IPS-18a (cell line): ENCODE measurements around the gene PLD1.

Experiments
- H3K27ac ChIP-seq: one replicate; pipeline ENCODE4 v1.5.1; 2013; ENCODE audit warnings: low read length
- H3K27me3 ChIP-seq: one replicate; pipeline ENCODE4 v1.6.1; 2013; ENCODE audit warnings: mild to moderate bottlenecking, low read length; ENCODE audit not compliant: control insufficient read depth, insufficient read depth
- H3K36me3 ChIP-seq: one replicate; pipeline ENCODE4 v1.6.1; 2013; ENCODE audit warnings: low read depth, low read length; ENCODE audit not compliant: control insufficient read depth
- H3K4me1 ChIP-seq: one replicate; pipeline ENCODE4 v1.6.1; 2013; ENCODE audit warnings: low read depth, low read length; ENCODE audit not compliant: control insufficient read depth
- H3K4me3 ChIP-seq: one replicate; pipeline ENCODE4 v1.5.1; 2013; ENCODE audit warnings: low read length
- H3K9ac ChIP-seq: one replicate; pipeline ENCODE4 v1.6.1; 2013; ENCODE audit warnings: mild to moderate bottlenecking, low read length, moderate library complexity
- H3K9me3 ChIP-seq: one replicate; pipeline ENCODE4 v1.6.1; 2013; ENCODE audit warnings: low read depth, low read length; ENCODE audit not compliant: control insufficient read depth

Gene PLD1

DNA sequence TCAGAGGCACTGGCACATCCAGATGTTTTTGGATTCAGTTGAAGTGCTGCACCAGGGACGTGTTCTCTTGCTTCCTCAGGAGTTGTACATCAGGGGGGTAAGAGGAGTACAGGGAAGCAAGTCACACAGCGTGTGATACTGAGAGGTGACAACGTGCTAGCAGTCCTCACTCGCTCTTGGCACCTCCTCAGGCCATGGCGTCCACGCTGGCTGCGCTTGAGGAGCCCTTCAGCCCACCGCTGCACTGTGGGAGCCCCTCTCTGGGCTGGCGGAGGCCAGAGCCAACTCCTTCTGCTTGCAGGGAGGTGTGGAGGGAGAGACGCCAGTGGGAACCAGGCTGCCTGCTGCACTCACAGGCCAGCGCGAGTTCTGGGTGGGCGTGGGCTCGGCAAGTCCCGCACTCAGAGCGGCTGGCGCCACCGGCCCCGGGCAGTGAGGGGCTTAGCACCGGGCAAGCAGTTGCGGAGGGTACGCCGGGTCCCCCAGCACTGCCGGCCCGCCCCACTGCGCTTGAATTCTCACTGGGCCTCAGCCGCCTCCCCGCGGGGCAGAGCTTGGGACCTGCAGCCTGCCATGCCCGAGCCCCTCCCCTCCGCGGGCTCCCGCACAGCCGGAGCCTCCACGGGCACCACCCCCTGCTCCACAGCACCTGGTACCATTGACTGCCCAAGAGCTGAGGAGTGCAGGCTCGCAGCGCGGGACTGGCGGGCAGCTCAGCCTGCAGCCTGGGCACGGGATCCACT lies 64.5 kb downstream of the PLD1 start:
- Histone ChIP-seq H3K27ac (no peak overlapping the region), H3K27me3 (no peaks in the 10 kb centered on the region), H3K36me3 (no peaks in the 10 kb centered on the region), H3K9ac (no peak overlapping the region), H3K4me1 (peaks cover 9% of the 10 kb centered on the region), H3K9me3 (no peaks in the 10 kb centered on the region), H3K4me3 (no peak overlapping the region)

- Histone ChIP-seq H3K27ac (no peak overlapping the region), H3K4me3 (no peak overlapping the region), H3K36me3 (no peaks in the 10 kb centered on the region), H3K27me3 (no peaks in the 10 kb centered on the region), H3K9me3 (no peaks in the 10 kb centered on the region), H3K4me1 (peaks cover 9% of the 10 kb centered on the region), H3K9ac (no peak overlapping the region)
Observed at GRCh38 chr3:171744158-171744741, 66.0 kb downstream of the PLD1 start.

DNA sequence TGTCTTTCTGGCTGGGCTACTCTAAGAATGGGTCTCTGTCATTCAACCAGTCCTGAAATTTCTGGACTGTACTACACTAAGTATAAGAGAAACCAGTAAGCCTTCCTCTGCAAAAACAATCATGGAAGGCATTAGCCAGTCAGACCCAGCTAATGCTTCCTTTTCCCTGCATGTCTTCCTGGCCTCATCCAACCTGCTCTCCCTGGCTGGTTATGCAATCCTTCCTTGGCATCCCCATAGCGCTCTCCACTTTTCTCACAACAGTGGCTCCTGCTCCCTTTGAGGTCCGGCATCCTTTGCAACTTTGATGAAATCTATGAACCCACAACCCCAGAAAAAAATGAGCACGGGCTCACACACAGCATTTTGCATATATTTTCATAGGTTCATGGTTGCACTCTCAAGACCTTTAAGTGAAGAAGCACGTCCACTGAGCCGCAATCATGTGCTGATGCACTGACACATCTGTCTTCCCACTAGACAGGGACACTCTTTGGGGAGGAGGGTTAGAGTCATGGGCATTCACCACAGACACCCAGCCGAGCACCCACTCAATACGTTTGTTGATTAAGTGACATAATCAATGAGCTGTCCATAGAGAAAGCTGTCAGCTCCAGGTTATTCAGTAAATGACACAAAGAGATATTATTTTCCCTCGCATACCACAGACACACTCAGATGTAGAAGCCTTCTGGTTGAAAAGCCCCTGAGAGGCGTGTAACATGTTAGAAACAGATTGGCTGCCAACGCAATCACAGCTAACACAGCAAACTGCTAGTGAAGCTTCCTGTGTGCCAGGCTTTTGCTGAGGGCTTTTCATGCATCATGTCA lies 66.7 kb downstream of the PLD1 start:
- Histone ChIP-seq H3K9ac (no peak overlapping the region), H3K36me3 (no peaks in the 10 kb centered on the region), H3K9me3 (no peaks in the 10 kb centered on the region), H3K4me1 (peaks cover 7% of the 10 kb centered on the region), H3K27ac (no peak overlapping the region), H3K4me3 (no peak overlapping the region), H3K27me3 (no peaks in the 10 kb centered on the region)

GRCh38 chr3:171741377-171741776 lies 68.9 kb downstream of the PLD1 start:
- Histone ChIP-seq H3K9me3 (no peaks in the 10 kb centered on the region), H3K27ac (no peak overlapping the region)

GRCh38 chr3:171736556-171736955 lies 73.7 kb downstream of the PLD1 start:
- H3K27ac ChIP-seq: no peak overlapping the region

More at GRCh38 chr3:171741377-171741776, 68.9 kb downstream of the PLD1 start:
- Histone ChIP-seq H3K9ac (no peak overlapping the region), H3K27me3 (no peaks in the 10 kb centered on the region), H3K4me3 (no peak overlapping the region), H3K4me1 (no peaks in the 10 kb centered on the region), H3K36me3 (no peaks in the 10 kb centered on the region)

DNA sequence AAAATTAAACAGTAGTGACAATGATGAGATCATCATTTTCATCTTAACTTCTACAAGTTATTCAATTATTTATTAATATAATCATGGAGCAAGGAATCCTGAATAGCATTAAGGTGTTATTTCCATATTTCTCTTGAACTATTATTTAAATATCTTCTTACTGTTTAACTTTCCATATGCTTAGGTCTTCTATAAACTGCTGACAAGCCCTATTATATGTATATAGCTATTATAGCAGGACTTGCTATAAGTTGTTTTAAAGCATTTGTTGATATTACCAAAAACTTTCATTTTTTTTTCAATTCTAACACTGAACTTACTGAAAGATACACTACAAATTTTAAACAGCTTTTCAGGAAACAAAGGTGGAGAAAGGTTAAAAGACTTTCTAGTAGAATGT lies 76.7 kb downstream of the PLD1 start:
- Histone ChIP-seq H3K9ac (no peak overlapping the region), H3K4me3 (no peak overlapping the region), H3K9me3 (no peaks in the 10 kb centered on the region), H3K36me3 (no peaks in the 10 kb centered on the region), H3K4me1 (peaks cover 16% of the 10 kb centered on the region), H3K27ac (no peak overlapping the region), H3K27me3 (no peaks in the 10 kb centered on the region)

More at GRCh38 chr3:171736556-171736955, 73.7 kb downstream of the PLD1 start:
- Histone ChIP-seq H3K36me3 (no peaks in the 10 kb centered on the region), H3K27me3 (no peaks in the 10 kb centered on the region), H3K9me3 (no peaks in the 10 kb centered on the region), H3K9ac (no peak overlapping the region), H3K4me3 (no peak overlapping the region), H3K4me1 (peaks cover 15% of the 10 kb centered on the region)

DNA sequence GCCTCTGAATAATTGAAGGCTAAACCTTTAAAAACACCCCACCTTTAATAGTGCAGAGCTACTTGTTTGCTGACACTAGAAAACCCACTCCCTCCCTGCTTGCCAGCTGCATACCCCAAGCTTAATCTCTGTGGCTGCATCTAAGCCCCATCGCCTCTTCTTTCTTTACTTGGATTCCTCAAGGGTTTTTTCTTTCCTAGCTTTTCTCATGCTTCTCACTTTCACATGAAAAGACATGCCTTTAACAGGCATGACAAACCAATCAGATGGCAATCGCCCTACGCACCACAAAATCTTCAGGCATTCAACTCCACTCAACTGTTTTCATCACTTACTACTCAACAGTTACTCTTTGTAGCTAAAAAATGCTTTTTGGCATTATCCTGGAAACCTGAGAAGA lies 77.5 kb downstream of the PLD1 start:
- H3K4me1 ChIP-seq: peaks cover 16% of the 10 kb centered on the region
- H3K9ac ChIP-seq: no peak overlapping the region
- no peak overlapping the region for H3K4me3 ChIP-seq

GRCh38 chr3:171731691-171732090 lies 78.6 kb downstream of the PLD1 start:
- Histone ChIP-seq H3K27me3 (no peaks in the 10 kb centered on the region), H3K27ac (no peak overlapping the region), H3K4me3 (no peak overlapping the region), H3K9me3 (no peaks in the 10 kb centered on the region), H3K4me1 (peaks cover 23% of the 10 kb centered on the region), H3K36me3 (no peaks in the 10 kb centered on the region), H3K9ac (no peak overlapping the region)

More for the DNA sequence above, 77.5 kb downstream of the PLD1 start:
- Histone ChIP-seq H3K9me3 (no peaks in the 10 kb centered on the region), H3K27me3 (no peaks in the 10 kb centered on the region), H3K36me3 (no peaks in the 10 kb centered on the region), H3K27ac (no peak overlapping the region)

GRCh38 chr3:171729452-171730334 lies 80.6 kb downstream of the PLD1 start:
- Histone ChIP-seq H3K27me3 (no peaks in the 10 kb centered on the region), H3K9me3 (no peaks in the 10 kb centered on the region), H3K36me3 (no peaks in the 10 kb centered on the region), H3K4me1 (peaks cover 23% of the 10 kb centered on the region), H3K4me3 (no peak overlapping the region), H3K27ac (no peak overlapping the region), H3K9ac (no peak overlapping the region)

GRCh38 chr3:171727288-171727687 lies 83.0 kb downstream of the PLD1 start:
- Histone ChIP-seq H3K36me3 (no peaks in the 10 kb centered on the region), H3K9me3 (no peaks in the 10 kb centered on the region), H3K9ac (no peak overlapping the region), H3K4me3 (no peak overlapping the region), H3K27ac (no peak overlapping the region), H3K27me3 (no peaks in the 10 kb centered on the region), H3K4me1 (peaks cover 15% of the 10 kb centered on the region)
